HK-2 (cell line): ENCODE measurements around the gene TMEM101.
"Not testable (repeated sequence)": the region's sequence is repeated elsewhere in the genome, so short reads cannot be mapped to it uniquely, and the experiment has no call there.

Source experiments
- DNase-seq: peaks from one replicate; pipeline ENCODE4 v3.0.0-alpha.2; 2018; ENCODE audit not compliant: unreplicated experiment

TMEM101 gene

GRCh38 chr17:43974382-43975266 lies 40.1 kb downstream of the TMEM101 start:
- no peak for DNase-seq

- DNase-seq: not testable (repeated sequence)
These were observed 42.1 kb downstream of the TMEM101 start for GRCh38 chr17:43972444-43973212.

- not testable (repeated sequence) for DNase-seq
These were observed 43.3 kb downstream of the TMEM101 start for GRCh38 chr17:43971436-43971835.

- DNase-seq: no peak
These were observed 44.4 kb downstream of the TMEM101 start for GRCh38 chr17:43970366-43970765.

- no peak for DNase-seq
These were observed 47.4 kb downstream of the TMEM101 start for GRCh38 chr17:43967251-43967875.

GRCh38 chr17:43966276-43966675 lies 48.5 kb downstream of the TMEM101 start:
- DNase-seq: no peak

GRCh38 chr17:43962479-43962878 lies 52.3 kb downstream of the TMEM101 start:
- no peak for DNase-seq

- DNase-seq: no peak
These were observed 52.8 kb downstream of the TMEM101 start for GRCh38 chr17:43961954-43962353.

- not testable (repeated sequence) for DNase-seq
These were observed 53.5 kb downstream of the TMEM101 start for GRCh38 chr17:43961292-43961691.
